Fibroblast of skin of right biceps (primary cell): ENCODE results near the gene SIM2.
A peak's percentile ranks its signal among the peaks of the same experiment; 100 is the strongest.
"Not testable (repeated sequence)": the region's sequence is repeated elsewhere in the genome, so short reads cannot be mapped to it uniquely, and the experiment has no call there.

Source experiments
- DNase-seq: peaks from one replicate; pipeline ENCODE4 v3.0.0-alpha.2; 2013

The SIM2 gene, protein sequence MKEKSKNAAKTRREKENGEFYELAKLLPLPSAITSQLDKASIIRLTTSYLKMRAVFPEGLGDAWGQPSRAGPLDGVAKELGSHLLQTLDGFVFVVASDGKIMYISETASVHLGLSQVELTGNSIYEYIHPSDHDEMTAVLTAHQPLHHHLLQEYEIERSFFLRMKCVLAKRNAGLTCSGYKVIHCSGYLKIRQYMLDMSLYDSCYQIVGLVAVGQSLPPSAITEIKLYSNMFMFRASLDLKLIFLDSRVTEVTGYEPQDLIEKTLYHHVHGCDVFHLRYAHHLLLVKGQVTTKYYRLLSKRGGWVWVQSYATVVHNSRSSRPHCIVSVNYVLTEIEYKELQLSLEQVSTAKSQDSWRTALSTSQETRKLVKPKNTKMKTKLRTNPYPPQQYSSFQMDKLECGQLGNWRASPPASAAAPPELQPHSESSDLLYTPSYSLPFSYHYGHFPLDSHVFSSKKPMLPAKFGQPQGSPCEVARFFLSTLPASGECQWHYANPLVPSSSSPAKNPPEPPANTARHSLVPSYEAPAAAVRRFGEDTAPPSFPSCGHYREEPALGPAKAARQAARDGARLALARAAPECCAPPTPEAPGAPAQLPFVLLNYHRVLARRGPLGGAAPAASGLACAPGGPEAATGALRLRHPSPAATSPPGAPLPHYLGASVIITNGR

GRCh38 chr21:36698981-36699545, at the start of gene SIM2:
Gene SIM2, plus strand, starts transcription at chr21:36699115. Its CDS starts 632 bp downstream, at chr21:36699747.
- DNase-seq = peak; percentile 36

DNA sequence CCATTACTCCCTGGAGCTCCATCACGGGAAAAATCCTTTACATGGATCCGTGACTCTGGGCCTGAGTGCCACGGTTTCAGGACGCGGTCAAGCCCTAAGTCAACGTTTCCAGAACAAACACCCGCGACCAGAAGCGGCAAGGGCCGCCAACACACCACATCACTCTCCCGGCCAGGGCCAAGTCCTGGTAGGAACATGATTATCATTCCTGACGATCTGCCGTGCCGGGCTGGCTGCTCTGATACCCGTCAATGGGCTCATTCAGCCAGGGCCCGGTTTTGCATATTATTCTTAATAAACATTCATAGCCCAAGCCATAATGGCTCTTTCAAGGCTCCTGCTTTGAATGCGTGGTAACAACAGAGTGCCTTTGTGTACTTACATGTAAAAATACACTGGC, 44.6 kb upstream of the SIM2 start:
- no peak for DNase-seq

DNA sequence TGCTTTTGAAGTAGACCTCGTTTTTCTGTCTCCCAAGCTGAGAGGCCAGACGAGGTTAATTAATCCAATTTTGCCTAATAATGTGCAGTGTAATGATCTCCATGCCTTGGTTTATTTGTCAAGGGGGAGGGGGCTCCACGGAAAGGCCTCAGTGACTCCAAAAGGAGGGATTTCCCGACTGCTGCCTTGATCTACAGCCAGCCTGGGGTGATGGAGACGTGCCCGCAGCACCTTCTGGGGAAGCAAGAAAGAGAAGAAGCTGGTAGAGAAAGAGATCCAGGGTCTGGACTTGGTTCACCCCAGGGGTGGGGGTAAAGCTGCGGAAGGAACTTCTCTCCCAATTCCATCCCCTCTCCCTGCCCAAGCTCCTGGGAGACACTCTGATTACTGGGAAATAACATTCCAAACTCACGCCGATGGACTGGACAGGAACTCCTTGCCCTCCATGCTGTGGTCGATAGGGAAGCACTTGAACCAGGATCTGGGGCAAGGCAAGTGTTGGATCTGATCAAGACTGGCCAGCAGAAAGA, 44.1 kb upstream of the SIM2 start:
- no peak for DNase-seq

- no peak for DNase-seq
Measured at GRCh38 chr21:36656138-36656537, 42.8 kb upstream of the SIM2 start.

DNA sequence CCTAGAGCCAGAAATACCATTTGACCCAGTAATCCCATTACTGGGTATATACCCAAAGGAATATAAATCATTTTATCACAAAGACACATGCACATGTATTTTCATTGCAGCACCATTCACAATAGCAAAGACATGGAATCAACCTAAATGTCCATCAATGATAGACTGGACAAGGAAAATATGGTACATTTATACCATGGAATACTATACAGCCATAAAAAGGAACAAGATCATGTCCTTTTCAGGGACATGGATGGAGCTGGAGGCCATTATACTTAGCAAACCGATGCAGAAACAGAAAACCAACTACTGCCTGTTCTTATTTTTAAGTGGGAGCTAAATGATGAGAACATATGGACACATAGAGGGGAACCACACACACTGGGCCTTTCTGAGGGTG, 41.6 kb upstream of the SIM2 start:
- DNase-seq = not testable (repeated sequence)

DNA sequence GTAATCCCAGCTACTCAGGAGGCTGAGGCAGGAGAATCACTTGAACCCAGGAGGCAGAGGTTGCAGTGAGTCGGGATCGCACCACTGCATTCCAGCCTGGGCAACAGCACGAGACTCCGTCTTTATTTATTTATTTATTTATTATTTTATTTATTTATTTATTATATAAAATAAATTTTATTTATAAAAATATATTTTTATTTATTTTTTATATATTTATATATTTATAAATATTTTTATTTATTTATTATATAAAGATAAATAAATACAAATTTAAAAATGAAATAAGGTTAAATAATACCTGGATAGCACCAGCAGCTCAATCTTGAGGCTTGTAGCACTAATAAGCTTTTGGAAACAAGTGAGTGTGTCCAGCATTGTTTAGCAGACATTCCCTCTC, 40.9 kb upstream of the SIM2 start:
- DNase-seq = no peak

GRCh38 chr21:36658926-36659325, 40.0 kb upstream of the SIM2 start:
- DNase-seq = no peak

GRCh38 chr21:36661511-36662309, 37.2 kb upstream of the SIM2 start:
- DNase-seq = peak; percentile 23

DNA sequence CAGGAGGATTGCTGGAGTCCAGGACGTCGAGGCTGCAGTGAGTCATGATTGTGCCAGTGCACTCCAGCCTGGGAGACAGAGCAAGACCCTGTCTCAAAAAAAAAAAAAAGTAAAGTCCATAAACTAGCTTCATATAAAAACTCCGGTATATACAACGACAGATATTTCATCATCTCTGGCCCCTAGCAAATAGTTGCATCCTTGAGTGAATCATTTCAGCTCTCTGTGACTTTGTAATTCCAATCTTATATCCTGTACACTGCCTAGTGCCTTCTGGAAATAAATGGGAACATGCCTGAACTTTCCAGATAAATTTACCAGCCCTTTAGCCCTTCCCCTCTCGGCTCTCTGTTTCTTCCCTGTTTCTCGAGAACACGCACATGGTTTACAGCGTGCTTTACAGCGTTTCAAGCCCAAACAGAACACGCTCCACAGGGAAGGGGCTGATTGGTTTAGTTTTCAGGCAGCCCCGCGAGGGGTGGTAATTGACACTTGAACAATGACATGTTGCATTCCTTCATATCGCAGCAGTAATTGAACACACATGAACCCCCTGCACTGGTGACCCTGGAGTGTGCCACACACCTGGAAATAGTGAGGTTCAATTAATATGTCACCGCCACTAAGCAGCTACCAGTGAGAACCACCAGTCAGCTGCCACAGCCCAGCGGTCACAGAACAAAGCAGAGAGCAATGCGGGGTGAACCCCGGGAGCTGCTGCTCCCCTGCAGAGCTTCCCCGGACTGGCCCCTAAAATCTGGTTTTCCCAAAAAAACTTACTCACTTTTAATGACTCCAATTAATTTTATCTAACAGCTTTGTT, 35.7 kb upstream of the SIM2 start:
- DNase-seq = peak; percentile 57

GRCh38 chr21:36664662-36664990, 34.3 kb upstream of the SIM2 start:
- no peak for DNase-seq

DNA sequence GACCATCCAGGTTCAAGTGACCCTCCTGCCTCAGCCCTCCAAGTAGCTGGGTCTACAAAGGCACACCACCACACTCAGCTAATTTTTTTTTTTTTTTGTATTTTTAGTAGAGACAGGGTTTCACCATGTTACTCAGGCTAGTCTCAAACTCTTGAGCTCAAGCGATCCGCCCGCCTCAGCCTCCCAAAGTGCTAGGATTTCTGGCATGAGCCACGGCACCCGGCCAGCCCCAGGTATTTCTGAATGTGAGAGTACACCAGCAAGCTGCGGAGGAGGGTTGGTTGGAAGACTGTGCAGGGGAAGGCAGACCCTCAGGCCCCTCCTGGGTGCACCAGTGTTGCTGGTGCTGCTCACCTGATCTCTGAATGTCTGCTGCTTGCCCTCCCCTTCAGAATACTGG, 33.1 kb upstream of the SIM2 start:
- DNase-seq = no peak

DNA sequence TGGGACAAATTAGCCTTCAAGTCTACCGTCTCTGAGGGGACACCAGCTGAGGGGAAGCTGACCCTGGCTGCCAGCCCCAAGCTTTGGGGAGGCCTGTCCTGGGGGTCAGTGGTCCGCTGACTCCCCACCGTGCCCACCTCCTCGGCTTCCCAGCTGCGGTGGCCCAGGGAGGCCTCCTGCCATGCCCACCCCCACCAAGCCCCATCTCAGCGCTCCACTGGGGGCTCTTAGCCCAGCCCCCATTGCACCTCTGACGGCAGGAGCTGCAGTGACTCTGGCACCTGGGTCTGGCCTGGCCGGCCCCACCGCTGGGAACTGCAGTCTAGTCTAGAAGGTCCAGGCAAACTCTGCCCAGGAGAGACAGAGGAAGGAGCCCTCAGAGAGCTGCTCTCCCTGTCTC, 30.2 kb upstream of the SIM2 start:
- no peak for DNase-seq

GRCh38 chr21:36671836-36672235, 27.1 kb upstream of the SIM2 start:
- no peak for DNase-seq

- not testable (repeated sequence) for DNase-seq
Measured at GRCh38 chr21:36672296-36672695, 26.6 kb upstream of the SIM2 start.

DNA sequence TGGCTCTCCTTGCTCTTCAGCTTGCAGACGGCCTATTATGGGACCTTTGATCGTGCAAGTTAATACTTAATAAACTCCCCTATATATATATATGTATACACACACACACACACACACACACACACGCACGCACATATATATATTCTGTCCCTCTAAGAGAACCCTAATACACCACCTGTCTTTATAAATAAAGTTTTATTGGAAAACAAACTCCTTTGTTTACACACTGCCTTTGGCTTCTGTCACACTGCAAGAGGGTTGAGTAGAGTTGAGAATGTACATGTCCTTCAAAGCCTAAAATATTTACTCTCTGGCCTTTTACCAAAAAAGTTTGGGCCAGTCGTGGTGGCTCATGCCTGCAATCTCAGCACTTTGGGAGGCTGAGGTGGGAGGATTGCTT, 26.2 kb upstream of the SIM2 start:
- DNase-seq = no peak

- no peak for DNase-seq
Measured at GRCh38 chr21:36676039-36676950, 22.6 kb upstream of the SIM2 start.

- DNase-seq = no peak
Measured at GRCh38 chr21:36677443-36677842, 21.5 kb upstream of the SIM2 start.

- DNase-seq = no peak
Measured at GRCh38 chr21:36678538-36678937, 20.4 kb upstream of the SIM2 start.

DNA sequence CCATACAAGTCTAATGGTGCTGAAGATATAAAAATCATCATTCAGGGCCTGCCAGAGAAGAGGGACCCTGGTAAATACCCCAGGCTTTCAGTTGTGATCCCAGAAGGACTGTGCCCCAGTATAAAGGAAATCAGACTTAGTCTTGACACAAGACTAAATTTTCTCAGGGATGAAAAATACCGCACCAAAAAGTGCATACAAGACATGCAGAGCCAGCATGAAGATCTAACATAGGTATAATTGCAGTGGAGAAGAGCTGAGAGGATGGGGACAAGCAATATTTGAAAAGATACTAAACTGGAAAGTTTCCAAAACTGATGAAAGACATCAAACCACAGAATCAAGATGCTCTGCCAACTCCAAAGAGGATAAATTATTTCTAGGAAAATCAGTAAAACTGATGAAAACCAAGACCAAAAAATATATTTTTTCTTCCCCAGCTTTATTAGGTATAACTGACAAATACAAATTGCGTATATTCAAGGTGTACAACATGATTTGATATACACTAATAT, 17.7 kb upstream of the SIM2 start:
- DNase-seq = no peak

DNA sequence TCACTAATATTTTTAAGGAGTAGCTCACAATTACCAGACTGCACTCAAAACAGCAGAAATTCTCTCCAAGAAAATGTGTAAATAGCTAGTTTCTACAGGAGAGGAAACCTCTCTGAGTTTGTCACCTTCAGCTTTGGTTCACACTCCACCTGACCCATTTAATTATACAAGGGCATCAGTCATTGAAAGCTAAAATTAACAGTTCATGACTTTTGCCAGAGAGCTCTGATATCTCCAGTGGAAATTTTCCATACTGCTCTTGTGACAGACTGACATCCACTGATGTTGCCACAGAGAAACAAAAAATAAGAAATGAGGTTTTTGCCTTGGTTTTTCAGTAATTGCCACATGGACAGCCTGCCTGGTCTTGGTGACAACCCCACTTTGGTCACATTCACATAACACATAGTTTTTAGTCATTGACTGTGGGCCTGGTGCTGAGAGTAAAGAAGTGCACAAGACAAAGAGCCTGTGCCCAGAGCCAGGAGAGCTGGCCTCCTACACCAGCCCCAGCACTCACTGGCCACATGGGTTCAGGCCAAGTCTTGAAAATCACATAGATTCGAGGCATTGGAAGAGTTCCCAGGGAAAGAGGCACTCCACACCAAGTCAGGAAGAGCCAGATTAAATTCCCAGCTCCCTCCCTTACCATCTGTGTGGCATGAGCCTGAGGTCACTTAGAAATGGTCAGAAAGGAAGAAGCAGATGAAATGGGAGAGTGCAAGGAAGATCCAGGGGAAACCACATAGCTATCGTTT, 13.8 kb upstream of the SIM2 start:
- no peak for DNase-seq
